Panc1 (cell line): ENCODE data around the gene KRI1.

Experiments used
- TF ChIP-seq, protein P1 (sequence below): fragments of 450-650 bp; IDR thresholded peaks from 2 replicates; pipeline ENCODE4 v1.5.1; 2017; ENCODE audit warnings: mild to moderate bottlenecking
- TF ChIP-seq, protein P2 (sequence below), 2 experiments: IDR thresholded peaks; 2 replicates each; pipeline ENCODE4 v1.6.1; 2011 to 2012; ENCODE audit warnings: low read depth in 2 of 2, control low read depth in 1 of 2, low read length in 1 of 2, mild to moderate bottlenecking in 1 of 2, moderate library complexity in 1 of 2; ENCODE audit not compliant: insufficient read depth in 1 of 2

DNA sequence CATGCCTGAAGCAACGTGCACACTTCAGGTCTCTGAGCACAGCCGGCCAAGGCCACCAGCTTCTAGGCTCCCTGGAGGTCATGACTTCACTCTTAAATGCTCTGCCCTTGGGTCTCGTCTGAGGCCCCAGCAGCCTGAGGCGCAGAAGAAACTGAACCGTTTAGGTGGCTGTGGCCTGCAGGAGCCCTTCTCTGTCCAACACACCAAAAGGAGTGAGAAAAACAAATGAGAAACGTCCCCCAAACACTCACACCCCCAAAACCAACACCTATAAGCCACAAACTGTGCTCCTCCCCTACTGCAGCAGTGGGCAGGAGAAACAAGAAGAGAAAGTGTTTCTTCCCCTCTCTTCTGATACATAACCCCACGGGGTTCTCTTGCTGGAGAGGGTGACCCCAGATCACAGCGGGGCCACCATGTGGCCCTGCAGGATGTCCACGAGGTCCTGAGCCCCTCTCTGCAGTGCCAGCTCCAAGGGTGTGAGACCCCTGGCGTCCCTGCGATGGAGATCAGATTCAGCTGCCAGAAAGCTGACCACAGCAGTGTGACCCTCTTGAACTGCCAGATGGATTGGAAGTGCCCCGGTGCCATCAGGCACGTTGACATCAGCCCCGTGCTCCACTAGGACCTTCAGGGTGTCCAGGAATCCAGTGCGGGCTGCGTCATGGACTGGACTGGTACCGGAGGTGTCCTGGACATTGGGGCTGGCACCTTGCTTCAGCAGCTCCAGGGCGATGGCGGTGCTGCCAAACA, 1.0 kb upstream of the KRI1 start:
- TF ChIP-seq, protein P1, sequence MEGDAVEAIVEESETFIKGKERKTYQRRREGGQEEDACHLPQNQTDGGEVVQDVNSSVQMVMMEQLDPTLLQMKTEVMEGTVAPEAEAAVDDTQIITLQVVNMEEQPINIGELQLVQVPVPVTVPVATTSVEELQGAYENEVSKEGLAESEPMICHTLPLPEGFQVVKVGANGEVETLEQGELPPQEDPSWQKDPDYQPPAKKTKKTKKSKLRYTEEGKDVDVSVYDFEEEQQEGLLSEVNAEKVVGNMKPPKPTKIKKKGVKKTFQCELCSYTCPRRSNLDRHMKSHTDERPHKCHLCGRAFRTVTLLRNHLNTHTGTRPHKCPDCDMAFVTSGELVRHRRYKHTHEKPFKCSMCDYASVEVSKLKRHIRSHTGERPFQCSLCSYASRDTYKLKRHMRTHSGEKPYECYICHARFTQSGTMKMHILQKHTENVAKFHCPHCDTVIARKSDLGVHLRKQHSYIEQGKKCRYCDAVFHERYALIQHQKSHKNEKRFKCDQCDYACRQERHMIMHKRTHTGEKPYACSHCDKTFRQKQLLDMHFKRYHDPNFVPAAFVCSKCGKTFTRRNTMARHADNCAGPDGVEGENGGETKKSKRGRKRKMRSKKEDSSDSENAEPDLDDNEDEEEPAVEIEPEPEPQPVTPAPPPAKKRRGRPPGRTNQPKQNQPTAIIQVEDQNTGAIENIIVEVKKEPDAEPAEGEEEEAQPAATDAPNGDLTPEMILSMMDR = no peak
- TF ChIP-seq, protein P2, sequence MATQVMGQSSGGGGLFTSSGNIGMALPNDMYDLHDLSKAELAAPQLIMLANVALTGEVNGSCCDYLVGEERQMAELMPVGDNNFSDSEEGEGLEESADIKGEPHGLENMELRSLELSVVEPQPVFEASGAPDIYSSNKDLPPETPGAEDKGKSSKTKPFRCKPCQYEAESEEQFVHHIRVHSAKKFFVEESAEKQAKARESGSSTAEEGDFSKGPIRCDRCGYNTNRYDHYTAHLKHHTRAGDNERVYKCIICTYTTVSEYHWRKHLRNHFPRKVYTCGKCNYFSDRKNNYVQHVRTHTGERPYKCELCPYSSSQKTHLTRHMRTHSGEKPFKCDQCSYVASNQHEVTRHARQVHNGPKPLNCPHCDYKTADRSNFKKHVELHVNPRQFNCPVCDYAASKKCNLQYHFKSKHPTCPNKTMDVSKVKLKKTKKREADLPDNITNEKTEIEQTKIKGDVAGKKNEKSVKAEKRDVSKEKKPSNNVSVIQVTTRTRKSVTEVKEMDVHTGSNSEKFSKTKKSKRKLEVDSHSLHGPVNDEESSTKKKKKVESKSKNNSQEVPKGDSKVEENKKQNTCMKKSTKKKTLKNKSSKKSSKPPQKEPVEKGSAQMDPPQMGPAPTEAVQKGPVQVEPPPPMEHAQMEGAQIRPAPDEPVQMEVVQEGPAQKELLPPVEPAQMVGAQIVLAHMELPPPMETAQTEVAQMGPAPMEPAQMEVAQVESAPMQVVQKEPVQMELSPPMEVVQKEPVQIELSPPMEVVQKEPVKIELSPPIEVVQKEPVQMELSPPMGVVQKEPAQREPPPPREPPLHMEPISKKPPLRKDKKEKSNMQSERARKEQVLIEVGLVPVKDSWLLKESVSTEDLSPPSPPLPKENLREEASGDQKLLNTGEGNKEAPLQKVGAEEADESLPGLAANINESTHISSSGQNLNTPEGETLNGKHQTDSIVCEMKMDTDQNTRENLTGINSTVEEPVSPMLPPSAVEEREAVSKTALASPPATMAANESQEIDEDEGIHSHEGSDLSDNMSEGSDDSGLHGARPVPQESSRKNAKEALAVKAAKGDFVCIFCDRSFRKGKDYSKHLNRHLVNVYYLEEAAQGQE (IDR thresholded peaks at IDR 0.05; ENCODE audit: insufficient read depth in 1 of 2, low read depth in 2 of 2, low read length in 1 of 2) = no peak
